GM21423 (cell line): ENCODE measurements around the gene TMEM258.
A peak's percentile ranks its signal among the peaks of the same experiment; 100 is the strongest.

Experiments used
- ATAC-seq: cut with Tn5 transposase; IDR thresholded peaks from one replicate; pipeline ENCODE4 v1.9.1; 2021; ENCODE audit warnings: mild to moderate bottlenecking, moderate library complexity; ENCODE audit not compliant: unreplicated experiment

TMEM258 gene

GRCh38 chr11:61826930-61827570 lies 34.7 kb upstream of the TMEM258 start:
- ATAC-seq = no peak

DNA sequence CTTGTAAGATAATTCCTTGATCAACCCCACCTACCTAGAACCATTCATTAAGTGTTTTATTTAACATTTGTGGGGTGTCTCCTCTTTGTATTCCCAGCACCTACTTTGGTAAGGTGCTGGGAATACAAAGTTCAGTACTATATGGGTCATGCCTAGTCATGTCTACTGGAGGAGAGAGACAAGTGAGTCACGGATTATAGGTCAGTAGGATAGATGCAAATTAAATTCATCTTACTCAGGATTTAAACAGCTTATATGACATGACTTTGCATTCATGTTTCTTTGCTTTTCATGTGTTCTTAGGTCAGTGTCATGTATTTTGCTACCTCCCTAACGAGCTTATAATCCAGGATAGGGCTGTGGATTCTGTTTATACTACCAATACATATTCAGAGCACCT lies 27.8 kb upstream of the TMEM258 start:
- ATAC-seq = no peak

DNA sequence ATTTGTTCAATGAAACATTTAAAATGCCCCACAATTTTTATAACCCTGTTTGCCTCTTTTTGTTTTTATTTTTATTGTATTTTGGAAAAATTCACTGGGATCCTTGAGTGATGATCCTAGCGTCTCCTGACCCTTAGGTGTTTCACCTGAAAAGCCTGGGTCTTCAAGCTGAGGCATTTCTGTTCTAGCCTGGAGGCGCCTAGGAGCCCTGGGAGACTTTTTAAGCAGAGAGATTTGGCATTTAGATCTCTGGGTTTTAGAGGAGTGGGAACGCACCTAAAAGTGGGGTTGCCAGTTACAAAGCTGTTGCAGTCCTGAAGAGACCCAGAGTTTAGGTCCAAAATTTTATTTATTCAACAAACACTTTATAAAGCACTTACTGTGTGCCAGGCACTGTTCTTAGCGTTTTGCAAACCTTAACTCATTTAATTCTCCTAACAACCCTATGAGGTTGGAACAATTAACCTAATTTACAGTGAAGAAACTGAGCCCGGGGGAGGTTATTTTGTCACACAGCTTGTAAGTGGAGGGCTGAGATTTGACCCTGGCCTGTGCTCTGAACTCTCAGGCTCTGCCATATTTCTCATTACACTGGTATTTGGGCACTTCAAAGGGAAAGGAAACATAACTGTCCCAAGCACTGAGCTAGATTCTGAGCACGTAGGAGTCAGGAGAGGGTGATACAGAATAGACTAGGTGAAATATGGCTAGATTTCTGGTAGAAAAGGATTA lies 25.2 kb upstream of the TMEM258 start:
- ATAC-seq = no peak

DNA sequence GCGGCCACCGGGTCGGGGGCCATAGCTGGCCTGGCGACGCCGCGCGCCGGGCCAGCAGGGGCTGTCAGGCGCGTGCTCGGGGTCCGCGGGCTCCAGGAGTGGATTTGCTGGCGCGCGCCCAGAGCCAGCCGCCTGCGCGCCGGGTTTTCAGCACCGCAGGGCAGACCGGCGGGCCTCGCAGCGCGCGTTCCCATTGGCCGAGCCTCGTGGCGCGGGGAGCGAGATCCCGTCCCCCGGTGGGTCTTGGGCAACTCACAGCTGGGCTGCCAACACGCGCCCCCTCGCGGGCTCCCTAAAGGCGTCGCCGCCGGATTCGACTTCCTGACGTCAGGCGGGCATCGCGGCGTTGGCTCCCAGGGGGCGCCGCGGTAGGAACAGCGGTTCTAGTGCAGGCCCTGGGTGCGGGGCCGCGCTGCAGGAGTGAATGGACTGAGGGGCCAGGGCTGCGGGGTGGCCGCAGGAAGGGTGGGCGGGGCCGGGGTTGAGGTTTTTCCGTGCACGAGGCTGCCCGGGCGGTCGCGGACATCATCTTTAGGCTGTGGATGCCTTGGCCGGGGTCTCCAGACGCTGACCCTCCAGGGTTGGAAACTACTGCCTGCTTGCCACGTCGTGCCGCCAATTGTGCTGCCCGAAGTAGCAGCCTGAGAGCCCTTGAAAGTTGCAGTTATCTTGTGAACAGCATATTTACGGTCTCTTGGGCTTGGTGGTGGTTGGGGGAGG lies 24.5 kb upstream of the TMEM258 start, which contains the start of gene FADS1:
TSS of gene FADS1 (minus strand) at position 268 of the 720 bp plus-strand sequence. CDS start at position 194, 74 bp downstream.
- peak; percentile 51 for ATAC-seq

DNA sequence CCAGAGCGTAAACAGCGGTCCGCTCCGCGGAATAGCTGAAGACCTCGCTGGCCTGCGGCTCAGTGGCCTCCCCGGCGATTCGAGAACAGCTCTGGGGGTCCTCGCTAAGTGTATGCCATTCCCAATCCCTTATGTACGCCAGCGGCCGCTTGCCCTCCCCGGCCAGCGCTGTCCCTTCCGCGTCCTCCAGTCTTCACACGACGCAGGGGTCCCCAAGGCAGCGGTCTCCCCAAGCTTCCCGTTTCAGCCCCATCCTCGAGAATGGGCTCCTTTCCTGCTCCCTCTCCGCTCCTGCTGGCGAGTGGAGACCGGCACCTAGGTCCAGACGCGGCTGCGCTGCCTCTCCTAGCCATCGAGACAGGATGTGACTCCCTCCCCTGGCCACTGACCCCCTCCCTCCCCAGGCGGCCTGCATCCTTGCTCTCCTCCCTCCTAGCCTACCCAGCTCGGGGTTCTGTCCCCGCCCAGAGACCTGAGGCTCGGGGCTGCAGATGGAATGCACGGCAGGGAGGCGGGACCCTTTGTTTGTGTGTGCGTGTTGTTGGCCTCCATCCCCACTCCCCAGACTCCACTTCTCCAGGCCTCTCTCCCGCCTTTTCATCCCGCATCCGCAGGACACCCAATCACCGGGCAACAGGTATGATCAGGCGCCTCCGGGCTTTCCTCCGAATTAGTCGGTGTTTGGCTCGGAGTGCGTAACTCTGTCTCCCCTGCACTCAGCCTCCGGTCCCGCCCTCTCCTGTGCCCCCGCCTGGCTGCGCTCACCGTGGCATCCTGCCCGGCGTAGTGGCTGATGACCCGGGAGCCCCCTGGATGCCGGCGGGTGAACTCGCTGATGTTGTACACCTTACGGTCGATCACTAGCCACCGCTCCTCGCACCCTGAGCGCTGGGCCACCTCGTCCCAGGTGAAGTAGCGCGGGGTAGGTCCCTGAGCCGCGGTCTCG lies 23.7 kb upstream of the TMEM258 start:
- ATAC-seq = peak; percentile 21

GRCh38 chr11:61814958-61815789 lies 22.8 kb upstream of the TMEM258 start:
- peak; percentile 58 for ATAC-seq

DNA sequence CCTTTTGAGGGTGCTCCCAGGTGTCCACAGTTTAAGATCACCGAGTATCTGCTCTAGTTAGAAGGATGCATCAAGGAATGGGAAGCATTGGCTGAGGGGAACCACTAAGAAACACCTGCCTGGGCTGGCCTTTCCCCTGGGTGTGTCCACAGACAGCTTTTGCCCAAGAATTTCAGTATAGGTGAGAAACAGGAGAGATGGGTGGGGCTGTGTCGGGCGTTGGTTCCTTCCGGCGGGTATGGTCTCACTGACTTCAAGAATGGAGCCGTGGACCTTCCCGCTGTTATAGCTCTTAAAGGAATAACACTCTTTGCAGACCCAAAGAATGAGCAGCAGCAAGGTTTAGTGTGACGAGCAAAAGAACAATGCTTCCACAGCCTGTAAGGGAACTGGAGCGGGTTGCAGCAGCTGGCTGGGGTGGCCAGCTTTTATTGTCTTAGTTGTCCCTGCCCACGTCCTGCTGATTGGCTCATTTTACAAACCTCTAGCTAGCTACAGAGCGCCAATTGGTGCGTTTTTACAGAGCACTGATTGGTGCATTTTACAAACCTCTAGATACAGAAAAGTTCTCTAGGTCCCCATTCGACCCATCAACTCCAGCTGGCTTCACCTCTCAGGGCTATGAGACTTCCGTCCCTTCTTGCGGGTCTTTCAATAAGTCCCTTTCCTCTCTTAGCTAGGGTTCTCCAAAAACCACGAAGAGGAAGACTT lies 22.0 kb upstream of the TMEM258 start:
- no peak for ATAC-seq

- ATAC-seq = no peak
Observed at GRCh38 chr11:61812736-61813411, 20.5 kb upstream of the TMEM258 start.

DNA sequence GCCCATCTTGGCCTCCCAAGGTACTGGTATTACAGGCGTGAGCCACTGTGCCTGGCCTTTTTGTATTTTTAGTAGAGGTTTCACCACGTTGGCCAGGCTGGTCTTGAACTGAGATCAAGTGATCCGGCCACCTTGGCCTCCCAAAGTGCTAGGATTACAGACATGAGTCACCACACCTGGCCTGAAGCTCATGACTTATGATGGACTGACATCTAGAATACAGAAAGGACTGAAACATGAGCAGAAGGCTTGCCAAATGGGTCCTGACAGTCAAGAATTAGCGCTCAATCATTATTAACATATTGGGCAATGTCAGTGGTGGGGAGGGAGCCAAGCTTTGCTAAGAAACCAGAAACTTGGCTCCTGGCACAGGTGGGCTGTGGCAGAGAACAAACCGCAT lies 19.4 kb upstream of the TMEM258 start:
- ATAC-seq = no peak

GRCh38 chr11:61810671-61811175 lies 18.3 kb upstream of the TMEM258 start:
- ATAC-seq = no peak

- ATAC-seq = no peak
Observed at GRCh38 chr11:61806785-61807184, 14.4 kb upstream of the TMEM258 start.

- ATAC-seq = no peak
Observed at GRCh38 chr11:61805146-61805545, 12.7 kb upstream of the TMEM258 start.

GRCh38 chr11:61803889-61804647 lies 11.7 kb upstream of the TMEM258 start:
- no peak for ATAC-seq

- no peak for ATAC-seq
Observed at GRCh38 chr11:61802605-61803004, 10.2 kb upstream of the TMEM258 start.

DNA sequence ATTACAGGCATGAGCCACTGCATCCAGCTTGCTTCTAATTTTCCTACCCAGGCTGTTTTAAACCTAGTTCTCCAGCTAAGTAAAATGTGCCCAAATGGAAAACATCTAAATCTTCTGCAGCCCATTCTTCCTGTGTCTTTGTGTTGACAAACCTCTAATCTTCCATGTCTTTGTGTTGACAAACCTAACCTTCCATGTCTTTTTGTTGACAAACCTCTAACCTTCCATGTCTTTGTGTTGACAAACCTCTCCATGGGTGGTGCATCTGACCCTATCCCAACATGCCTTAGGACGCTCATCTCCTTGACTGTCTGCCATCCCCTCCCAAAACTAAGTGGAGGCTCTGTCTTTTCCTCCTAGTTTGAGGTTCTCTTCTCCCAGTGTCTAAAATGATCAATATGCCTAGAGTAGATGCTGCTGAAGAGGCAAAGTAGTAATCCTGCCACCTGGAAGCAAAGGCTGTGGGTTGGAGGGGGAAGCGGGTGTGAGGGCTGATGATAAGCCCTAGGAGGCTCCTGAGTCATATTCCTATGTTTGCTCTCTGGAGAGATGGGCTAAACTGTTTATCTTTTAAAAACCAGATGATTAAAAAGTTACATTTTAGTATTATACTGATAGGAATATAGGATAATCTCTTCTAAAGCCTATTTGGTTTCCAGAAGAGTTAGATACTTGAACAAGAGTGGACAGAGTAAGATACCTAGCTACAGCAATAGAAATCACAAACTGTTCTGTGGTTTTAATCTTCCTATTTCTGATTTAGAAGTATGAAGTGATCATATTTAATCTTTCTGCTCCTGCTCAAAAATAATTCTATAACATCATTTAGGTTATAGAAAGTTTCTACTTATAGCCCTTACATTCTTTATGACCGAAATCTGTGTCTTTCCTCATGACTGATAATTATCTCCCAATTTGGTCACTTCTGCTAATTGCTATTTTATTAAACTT lies 8.2 kb upstream of the TMEM258 start:
- ATAC-seq = no peak

GRCh38 chr11:61799665-61800284 lies 7.4 kb upstream of the TMEM258 start:
- no peak for ATAC-seq
